Skeletal muscle cell (primary cell): ENCODE measurements around the gene NPHP1.
"Not testable (repeated sequence)": the region's sequence is repeated elsewhere in the genome, so short reads cannot be mapped to it uniquely, and the experiment has no call there.

Source experiments
- DNase-seq: peaks from one replicate; pipeline ENCODE4 v3.0.0-alpha.2; 2010; ENCODE audit warnings: low read depth
- H3K4me3 ChIP-seq: 2 replicates; pipeline ENCODE4 v1.5.1; 2011; ENCODE audit warnings: low read depth, mild to moderate bottlenecking, control low read depth, low read length, moderate library complexity

NPHP1 gene

GRCh38 chr2:110143982-110144381, 60.8 kb downstream of the NPHP1 start:
- H3K4me3 ChIP-seq, result no peak overlapping the region
- no peak for DNase-seq

GRCh38 chr2:110140401-110140800, 64.4 kb downstream of the NPHP1 start:
- no peak for DNase-seq
- no peak overlapping the region for H3K4me3 ChIP-seq

- H3K4me3 ChIP-seq, result no peak overlapping the region
- DNase-seq, result no peak
These were observed 70.8 kb downstream of the NPHP1 start for GRCh38 chr2:110134025-110134424.

- H3K4me3 ChIP-seq, result no peak overlapping the region
- no peak for DNase-seq
These were observed 73.6 kb downstream of the NPHP1 start for GRCh38 chr2:110131166-110131565.

- no peak for DNase-seq
- H3K4me3 ChIP-seq, result no peak overlapping the region
These were observed 74.1 kb downstream of the NPHP1 start for GRCh38 chr2:110130757-110131156.

- H3K4me3 ChIP-seq, result no peak overlapping the region
- no peak for DNase-seq
These were observed 77.9 kb downstream of the NPHP1 start for GRCh38 chr2:110126906-110127305.

GRCh38 chr2:110126086-110126773, 78.6 kb downstream of the NPHP1 start:
- no peak overlapping the region for H3K4me3 ChIP-seq

GRCh38 chr2:110124939-110125691, 79.7 kb downstream of the NPHP1 start:
- no peak for DNase-seq
- no peak overlapping the region for H3K4me3 ChIP-seq

More at GRCh38 chr2:110126086-110126773, 78.6 kb downstream of the NPHP1 start:
- no peak for DNase-seq

GRCh38 chr2:110124038-110124825, 80.6 kb downstream of the NPHP1 start:
- no peak for DNase-seq

GRCh38 chr2:110121592-110121991, 83.2 kb downstream of the NPHP1 start:
- H3K4me3 ChIP-seq, result no peak overlapping the region
- DNase-seq, result no peak

More at GRCh38 chr2:110124038-110124825, 80.6 kb downstream of the NPHP1 start:
- H3K4me3 ChIP-seq, result no peak overlapping the region

GRCh38 chr2:110121052-110121334, 83.8 kb downstream of the NPHP1 start:
- H3K4me3 ChIP-seq, result no peak overlapping the region
- no peak for DNase-seq

GRCh38 chr2:110120171-110121051, 84.4 kb downstream of the NPHP1 start:
- H3K4me3 ChIP-seq, result no peak overlapping the region
- no peak for DNase-seq

GRCh38 chr2:110116033-110116710, 88.6 kb downstream of the NPHP1 start:
- H3K4me3 ChIP-seq, result peak overlapping the region; percentile 37
- no peak for DNase-seq

- no peak for DNase-seq
- peak within 1 kb of the TSS; percentile 37 for H3K4me3 ChIP-seq
These were observed 89.4 kb downstream of the NPHP1 start, which contains the start of gene MALL for GRCh38 chr2:110115291-110116032. Gene MALL (minus strand): TSS chr2:110115822. CDS start chr2:110115792, 30 bp downstream.

GRCh38 chr2:110114831-110115255, 90.0 kb downstream of the NPHP1 start:
- DNase-seq, result no peak
- no peak overlapping the region for H3K4me3 ChIP-seq

- H3K4me3 ChIP-seq, result no peak overlapping the region
- DNase-seq, result no peak
These were observed 90.7 kb downstream of the NPHP1 start for GRCh38 chr2:110113961-110114591.

- not testable (repeated sequence) for H3K4me3 ChIP-seq, DNase-seq
These were observed 96.5 kb downstream of the NPHP1 start for GRCh38 chr2:110108291-110108690.
